ENCODE measurements around the gene PLSCR5.

- TF ChIP-seq CEBPB (IDR thresholded peaks at IDR 0.05; ENCODE audit: borderline replicate concordance in 1 of 2, low read depth in 2 of 2, low read length in 2 of 2) (no peak), EP300 (IDR thresholded peaks at IDR 0.05; ENCODE audit: borderline replicate concordance in 1 of 2, control insufficient read depth in 1 of 2, low read depth in 2 of 2, low read length in 2 of 2) (no peak), SIX5 (IDR thresholded peaks at IDR 0.05; ENCODE audit: low read depth, low read length, severe bottlenecking) (no peak), EZH2 (IDR thresholded peaks at IDR 0.05; ENCODE audit: borderline replicate concordance, control insufficient read depth, low read depth, low read length) (no peak)
These were observed 15.1 kb downstream of the PLSCR5 start for GRCh38 chr3:146589899-146590508.
